Measurements from ENCODE around the gene SAG.

Gene SAG

GRCh38 chr2:233307565-233307964 is at the start of gene SAG:
Gene SAG (plus strand): TSS chr2:233307816. CDS start chr2:233309190, 1,374 bp downstream.
- ChIA-PET CTCF (interaction anchor here (1.0 to 1.5 kb wide), 3 partner anchors 14 to 76 kb away, joined by 3 read pairs; no protein-coding TSS in a partner anchor), POLR2A (no interaction called here)
- TF ChIP-seq CTCF (IDR thresholded peaks at IDR 0.05; ENCODE audit: control extremely low read depth, extremely low read depth, low read depth, missing control alignments), result no peak
- no peak for DNase-seq (ENCODE audit: extremely low spot score)

- ChIA-PET POLR2A (no interaction called here), CTCF (interaction anchor here (1.0 kb wide), 1 partner anchor 20 kb away, joined by 3 read pairs; no protein-coding TSS in a partner anchor)
- DNase-seq (ENCODE audit: extremely low spot score), result no peak
- no peak for TF ChIP-seq CTCF (IDR thresholded peaks at IDR 0.05; ENCODE audit: control extremely low read depth, extremely low read depth, low read depth, missing control alignments)
Measured at GRCh38 chr2:233258211-233258610, 49.4 kb upstream of the SAG start.

GRCh38 chr2:233259730-233260129 is 47.9 kb upstream of the SAG start:
- DNase-seq (ENCODE audit: extremely low spot score), result no peak
- TF ChIP-seq CTCF (IDR thresholded peaks at IDR 0.05; ENCODE audit: control extremely low read depth, extremely low read depth, low read depth, missing control alignments), result no peak
- ChIA-PET POLR2A (no interaction called here), CTCF (interaction anchor here (1.0 to 1.2 kb wide), 2 partner anchors 32 to 184 kb away, joined by 3 read pairs; no protein-coding TSS in a partner anchor)

- no peak for TF ChIP-seq CTCF (IDR thresholded peaks at IDR 0.05; ENCODE audit: control extremely low read depth, extremely low read depth, low read depth, missing control alignments)
- ChIA-PET POLR2A (interaction anchor here (1.5 kb wide), 1 partner anchor 9 kb away, joined by 4 read pairs; the partner anchor contains the start of gene ATG16L1), CTCF (interaction anchor here (0.8 to 1.9 kb wide), 4 partner anchors 10 to 207 kb away, joined by 3 to 11 read pairs (median 3); partner anchors contain the start of gene ATG16L1)
- DNase-seq (ENCODE audit: extremely low spot score), result no peak
Measured at GRCh38 chr2:233260661-233261060, 47.0 kb upstream of the SAG start.

- ChIA-PET CTCF (interaction anchor here (0.8 to 2.1 kb wide), 4 partner anchors 11 to 209 kb away, joined by 3 to 11 read pairs (median 5); partner anchors contain the start of gene ATG16L1), POLR2A (interaction anchor here (0.5 to 1.5 kb wide), 2 partner anchors 10 to 117 kb away, joined by 3 to 4 read pairs; partner anchors contain the start of gene ATG16L1)
- no peak for TF ChIP-seq CTCF (IDR thresholded peaks at IDR 0.05; ENCODE audit: control extremely low read depth, extremely low read depth, low read depth, missing control alignments)
- peak; percentile 53 for DNase-seq (ENCODE audit: extremely low spot score)
Measured at GRCh38 chr2:233261819-233262555, 45.6 kb upstream of the SAG start.

- DNase-seq (ENCODE audit: extremely low spot score), result no peak
- no peak for TF ChIP-seq CTCF (IDR thresholded peaks at IDR 0.05; ENCODE audit: control extremely low read depth, extremely low read depth, low read depth, missing control alignments)
- CTCF ChIA-PET, result interaction anchor here (1.4 to 4.3 kb wide), 3 partner anchors 10 to 208 kb away, joined by 3 to 20 read pairs (median 7); partner anchors contain the start of gene ATG16L1
- POLR2A ChIA-PET, result no interaction called here
Measured at GRCh38 chr2:233262562-233262961, 45.1 kb upstream of the SAG start.

Measured in GM10248 (cell line).